ENCODE measurements around the gene LCNL1.
A peak's percentile ranks its signal among the peaks of the same experiment; 100 is the strongest.

LCNL1 gene

GRCh38 chr9:136982232-136983051, at the start of gene LCNL1:
Gene LCNL1 (plus strand): TSS chr9:136982993. CDS start chr9:136983587, 594 bp downstream.
- DNase-seq = no peak

GRCh38 chr9:136934277-136934676, 48.5 kb upstream of the LCNL1 start:
- no peak for DNase-seq

GRCh38 chr9:136935651-136936050, 47.1 kb upstream of the LCNL1 start:
- no peak for DNase-seq

DNA sequence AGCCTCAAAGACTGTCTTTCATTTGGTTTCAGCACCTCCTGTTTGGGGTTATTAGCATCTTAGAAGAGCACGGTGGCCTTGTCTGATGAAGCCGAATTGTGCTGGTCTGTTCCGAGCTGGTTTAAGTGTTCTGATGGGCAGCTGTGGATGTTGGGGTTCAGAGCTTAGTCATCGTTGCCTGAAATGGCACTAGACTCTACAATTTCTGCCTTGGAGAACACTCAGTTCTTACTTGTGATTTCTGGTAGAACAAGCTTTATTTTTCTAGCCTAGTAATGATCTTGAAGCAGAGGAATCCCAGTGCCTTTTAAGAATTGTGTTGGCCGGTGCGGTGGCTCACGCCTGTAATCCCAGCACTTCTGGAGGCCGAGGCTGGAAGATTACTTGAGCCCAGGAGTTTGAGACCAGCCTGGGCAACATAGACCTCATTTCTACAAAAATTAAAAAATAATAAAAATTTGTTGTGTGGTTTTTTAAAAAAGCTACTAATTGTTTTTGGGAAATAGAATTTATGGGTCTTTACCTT, 46.1 kb upstream of the LCNL1 start:
- DNase-seq = no peak

- no peak for DNase-seq
Measured at GRCh38 chr9:136937186-136938001, 45.4 kb upstream of the LCNL1 start.

- no peak for DNase-seq
Measured at GRCh38 chr9:136939431-136939995, 43.3 kb upstream of the LCNL1 start.

DNA sequence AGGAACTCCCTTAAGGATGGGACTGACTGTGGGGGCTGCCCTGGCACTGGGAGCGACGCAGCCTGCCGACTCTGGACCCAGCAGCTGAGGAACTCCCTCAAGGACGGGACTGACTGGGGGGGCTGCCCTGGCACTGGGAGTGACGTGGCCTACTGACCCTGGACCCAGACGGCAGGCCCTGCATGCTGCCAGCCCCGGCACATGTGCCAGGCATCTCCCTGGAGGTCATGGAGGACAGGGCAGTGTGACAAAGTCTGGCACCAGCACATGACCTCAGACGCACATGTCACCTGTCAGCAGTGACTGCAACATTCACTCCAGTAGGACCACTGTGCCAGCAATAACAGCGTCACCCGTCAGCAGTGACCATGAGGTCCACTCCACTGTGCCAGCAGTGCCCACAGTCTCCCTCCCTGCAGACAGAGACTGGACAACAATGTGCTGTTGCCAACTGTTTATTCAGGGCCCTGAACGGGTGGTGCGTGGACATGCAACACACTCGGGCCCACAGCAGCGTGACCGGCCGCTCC, 42.7 kb upstream of the LCNL1 start:
- no peak for DNase-seq

GRCh38 chr9:136940526-136941230, 42.1 kb upstream of the LCNL1 start:
- no peak for DNase-seq

DNA sequence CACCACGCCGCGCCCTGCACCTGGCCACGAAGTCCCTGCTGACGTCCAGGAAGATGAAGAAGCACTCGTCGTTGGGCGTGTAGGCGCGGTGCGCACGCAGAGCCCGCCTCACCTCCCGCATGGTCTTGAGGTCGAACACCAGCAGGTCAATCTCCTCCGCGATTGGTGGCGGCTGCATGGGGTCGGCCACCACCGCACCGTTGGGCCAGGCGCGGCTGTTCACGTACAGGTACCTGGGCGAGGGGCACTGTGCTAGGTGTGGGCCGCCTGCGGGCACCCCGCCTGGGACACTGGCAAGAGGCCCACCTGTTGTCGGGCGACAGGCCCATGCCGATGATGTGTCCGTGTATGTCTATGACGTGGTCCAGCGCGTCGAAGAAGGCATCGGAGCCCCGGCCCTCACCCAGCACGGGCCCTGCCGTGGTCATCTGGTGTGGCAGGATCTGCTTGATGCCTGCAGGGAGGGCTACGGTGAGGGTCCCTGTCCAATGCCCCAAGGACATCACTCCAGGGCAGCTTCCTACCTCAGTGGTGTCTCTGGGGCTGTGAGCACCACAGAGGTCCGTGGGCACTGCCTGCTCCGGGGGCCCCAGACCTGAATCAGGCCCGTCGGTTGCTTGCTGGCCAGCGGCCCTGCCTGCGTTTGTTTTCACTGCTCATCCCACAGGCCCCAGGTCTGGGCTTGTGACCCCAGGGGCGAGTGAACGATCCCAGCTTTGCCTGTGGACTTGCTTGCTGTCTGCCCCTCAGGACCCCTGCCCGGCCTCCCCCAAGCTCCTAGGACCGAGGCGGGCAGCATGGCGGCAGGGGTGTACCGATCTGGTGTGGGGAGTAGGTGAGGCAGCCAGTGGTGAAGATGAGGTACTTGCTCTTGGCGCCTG, 41.3 kb upstream of the LCNL1 start:
- DNase-seq = no peak

DNA sequence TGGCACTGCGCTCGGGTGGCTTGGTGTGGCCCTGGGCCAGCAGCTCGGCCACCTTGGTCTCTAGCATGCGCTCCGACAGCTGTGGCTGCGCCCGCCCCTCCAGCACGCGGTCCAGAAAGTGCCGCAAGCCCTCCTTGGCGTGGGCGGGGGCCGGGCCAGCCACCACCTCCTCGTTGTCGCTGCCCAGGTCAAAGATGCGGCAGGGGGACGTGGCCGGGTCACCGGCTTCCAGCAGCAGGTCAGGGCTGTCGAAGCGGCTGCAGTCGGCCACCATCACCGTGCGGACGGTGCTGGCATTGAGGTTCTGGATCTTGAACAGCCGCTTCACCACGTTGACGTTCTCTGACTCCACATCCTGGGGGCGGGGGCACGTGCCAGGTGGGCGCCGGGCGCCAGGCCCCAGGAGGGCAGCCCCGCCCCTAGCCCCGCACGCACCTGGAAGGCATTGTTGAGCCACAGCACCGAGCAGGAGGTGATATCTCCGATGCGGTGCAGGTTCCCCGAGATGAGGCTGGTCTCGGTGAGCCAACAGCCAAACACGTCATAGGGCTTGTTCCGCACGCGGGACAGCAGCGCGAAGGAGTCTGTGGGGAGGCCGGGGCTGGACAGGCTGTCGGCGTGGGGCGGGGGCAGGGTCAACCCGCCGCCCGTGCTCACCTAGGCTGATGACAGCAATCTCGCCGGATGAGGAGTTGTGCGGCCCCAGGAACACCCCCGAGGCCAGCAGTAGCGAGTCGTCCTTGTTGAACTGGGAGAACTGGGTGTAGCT, 40.5 kb upstream of the LCNL1 start:
- DNase-seq = no peak

DNA sequence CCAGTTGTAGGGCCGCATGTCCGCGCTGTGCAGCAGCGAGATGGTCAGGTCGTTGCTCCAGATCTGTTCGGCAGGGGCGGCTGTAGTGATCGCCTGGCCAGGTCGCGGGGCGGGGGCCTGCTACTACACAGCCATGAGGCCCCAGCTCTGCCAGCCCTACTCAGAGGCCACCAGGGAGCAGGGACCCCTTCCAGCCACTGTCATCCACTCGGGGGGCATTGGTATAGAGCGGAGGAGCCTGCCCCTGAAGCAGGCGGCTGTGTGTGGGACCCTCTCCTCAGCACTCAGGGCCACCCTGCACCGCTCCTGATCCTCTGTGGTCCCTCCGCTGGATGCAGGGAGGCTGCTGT, 39.9 kb upstream of the LCNL1 start:
- no peak for DNase-seq

DNA sequence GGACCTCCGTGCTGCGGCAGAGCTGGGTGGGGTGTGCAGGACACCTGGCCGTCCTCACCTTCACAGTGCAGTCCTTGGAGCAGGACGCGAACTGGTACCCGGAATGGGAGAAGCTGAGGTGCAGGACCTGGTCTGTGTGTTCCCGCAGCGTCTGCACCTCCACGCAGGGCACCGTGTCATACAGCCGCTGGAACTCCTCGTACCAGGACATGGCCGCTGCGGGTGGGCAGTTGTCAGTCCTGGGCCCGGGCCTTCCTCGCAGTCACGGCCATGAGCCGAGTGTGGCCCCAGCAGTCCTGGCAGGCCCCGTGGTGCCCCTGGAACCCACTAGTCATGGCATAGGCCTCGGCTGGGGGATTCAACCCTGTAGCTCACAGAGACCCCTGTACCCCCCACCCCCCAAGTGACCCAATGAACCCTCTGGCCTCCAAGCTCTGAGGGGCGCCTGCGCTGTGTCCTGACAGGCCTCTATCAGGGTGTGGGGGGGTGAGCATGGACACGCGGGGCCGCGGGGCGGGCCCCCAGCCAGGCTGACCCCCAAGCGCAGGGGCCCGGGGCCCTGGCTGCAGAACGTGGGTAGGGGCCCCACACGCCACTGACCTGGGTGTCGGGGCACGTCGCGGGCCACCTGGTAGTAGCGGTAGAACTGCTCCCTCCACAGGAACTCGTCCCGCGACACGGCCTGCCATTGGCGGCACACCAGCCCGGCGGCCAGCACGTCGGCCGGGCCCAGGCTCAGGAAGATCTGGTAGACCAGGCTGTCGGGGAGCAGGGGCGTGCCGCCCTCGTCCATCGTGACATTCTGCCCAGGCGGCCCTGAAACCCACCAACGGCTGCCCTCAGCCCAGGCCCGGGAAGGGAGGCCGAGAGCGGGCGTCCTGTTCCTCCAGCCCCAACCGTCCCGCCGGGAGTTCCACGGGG, 39.2 kb upstream of the LCNL1 start:
- DNase-seq = peak; percentile 13

- peak; percentile 50 for DNase-seq
Measured at GRCh38 chr9:136944212-136944518, 38.6 kb upstream of the LCNL1 start.

DNA sequence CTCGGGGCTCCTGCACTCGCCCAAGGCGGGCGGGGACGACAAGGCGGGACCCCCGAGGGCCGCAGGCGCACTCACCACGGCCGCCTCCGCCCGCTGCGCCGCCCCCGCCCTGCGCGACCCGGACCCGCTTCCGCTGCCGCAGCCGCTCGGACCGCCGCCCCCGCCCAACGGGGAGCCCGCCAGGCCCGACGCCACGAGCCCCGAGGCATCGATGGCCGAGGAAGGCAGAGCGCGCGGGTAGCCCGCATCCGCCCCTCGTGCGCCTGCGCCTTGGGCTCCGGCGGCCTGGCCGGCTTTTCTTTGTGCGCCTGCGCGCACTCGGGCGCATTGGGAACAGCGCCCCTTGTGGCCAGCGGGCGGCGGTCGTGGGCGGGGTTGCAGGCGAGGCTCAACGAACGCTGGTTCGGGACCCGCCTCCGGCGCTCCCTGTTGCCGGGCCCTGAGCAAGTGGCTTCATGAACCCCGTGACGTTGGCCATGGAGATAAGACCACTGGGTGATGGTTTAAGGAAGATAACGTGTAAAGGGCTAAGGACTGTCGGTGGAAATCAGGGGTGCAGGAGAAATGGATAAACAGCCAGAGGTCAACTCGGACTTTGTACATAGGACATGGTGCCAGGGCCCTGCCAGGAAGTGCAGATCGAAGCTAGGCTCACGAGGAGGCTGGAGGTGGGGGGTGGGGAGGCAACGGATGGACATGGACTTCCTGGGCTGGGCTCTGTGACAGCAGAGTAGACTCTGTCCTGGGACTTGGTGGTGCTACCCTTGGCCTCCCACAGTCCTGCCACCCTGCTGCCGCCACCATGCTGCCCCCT, 38.1 kb upstream of the LCNL1 start, which contains the start of the genes C8G and FBXW5:
TSS of gene C8G (plus strand) at position 725 of the 814 bp plus-strand sequence. CDS start at position 803, 78 bp downstream.
TSS of gene FBXW5 (minus strand) at position 220 of the 814 bp plus-strand sequence. CDS start 655 bp downstream, outside the sequence.
- peak; percentile 93 for DNase-seq

GRCh38 chr9:136945333-136946227, 37.2 kb upstream of the LCNL1 start:
- DNase-seq = no peak

DNA sequence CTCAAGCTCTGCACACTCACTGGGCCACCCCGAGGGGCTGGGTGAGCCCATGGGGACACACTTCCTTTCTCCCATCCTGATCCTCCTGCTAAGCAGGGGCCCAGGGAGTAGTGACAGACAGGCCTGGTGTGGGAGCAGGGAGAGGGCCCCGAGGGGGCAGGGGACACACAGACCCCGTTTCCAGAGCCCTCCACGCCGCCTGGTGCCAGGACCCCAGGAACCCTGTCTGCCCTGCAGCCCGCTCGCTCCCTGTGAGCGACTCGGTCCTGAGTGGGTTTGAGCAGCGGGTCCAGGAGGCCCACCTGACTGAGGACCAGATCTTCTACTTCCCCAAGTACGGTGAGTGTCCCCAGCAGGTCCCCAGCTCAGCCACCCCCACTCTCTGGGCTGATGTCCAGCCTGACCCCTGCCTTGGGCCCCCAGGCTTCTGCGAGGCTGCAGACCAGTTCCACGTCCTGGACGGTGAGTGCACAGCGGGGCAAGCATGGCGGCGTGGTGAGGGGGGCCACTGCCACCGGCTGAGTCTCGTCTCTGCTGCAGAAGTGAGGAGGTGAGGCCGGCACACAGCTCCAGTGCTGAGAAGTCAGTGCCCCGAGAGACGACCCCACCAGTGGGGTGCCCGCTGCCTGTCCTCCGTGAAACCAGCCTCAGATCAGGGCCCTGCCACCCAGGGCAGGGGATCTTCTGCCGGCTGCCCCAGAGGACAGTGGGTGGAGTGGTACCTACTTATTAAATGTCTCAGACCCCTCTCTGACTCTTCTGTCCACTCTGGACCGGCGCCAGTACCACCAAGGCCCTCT, 36.4 kb upstream of the LCNL1 start:
- DNase-seq = no peak
